HG03095 (cell line): ENCODE measurements around the gene CRADD.
"Not testable (repeated sequence)": the region's sequence is repeated elsewhere in the genome, so short reads cannot be mapped to it uniquely, and the experiment has no call there.

Experiments
- ATAC-seq: cut with Tn5 transposase; IDR thresholded peaks from one replicate; pipeline ENCODE4 v1.9.1; 2021; ENCODE audit warnings: moderate library complexity; ENCODE audit not compliant: unreplicated experiment

CRADD gene

GRCh38 chr12:93705237-93705636 lies 28.1 kb downstream of the CRADD start:
- no peak for ATAC-seq

GRCh38 chr12:93706387-93706786 lies 29.2 kb downstream of the CRADD start:
- no peak for ATAC-seq

GRCh38 chr12:93706824-93707223 lies 29.6 kb downstream of the CRADD start:
- no peak for ATAC-seq

GRCh38 chr12:93707836-93708235 lies 30.7 kb downstream of the CRADD start:
- no peak for ATAC-seq

- no peak for ATAC-seq
These were observed 31.8 kb downstream of the CRADD start for GRCh38 chr12:93708952-93709351.

GRCh38 chr12:93709386-93709785 lies 32.2 kb downstream of the CRADD start:
- no peak for ATAC-seq

GRCh38 chr12:93710574-93710926 lies 33.4 kb downstream of the CRADD start:
- no peak for ATAC-seq

- not testable (repeated sequence) for ATAC-seq
These were observed 34.3 kb downstream of the CRADD start for GRCh38 chr12:93711502-93711901.

- no peak for ATAC-seq
These were observed 35.0 kb downstream of the CRADD start for GRCh38 chr12:93712200-93712599.

- no peak for ATAC-seq
These were observed 35.9 kb downstream of the CRADD start for GRCh38 chr12:93713060-93713459.

- no peak for ATAC-seq
These were observed 36.6 kb downstream of the CRADD start for GRCh38 chr12:93713800-93714199.

GRCh38 chr12:93714382-93714781 lies 37.2 kb downstream of the CRADD start:
- no peak for ATAC-seq

- no peak for ATAC-seq
These were observed 42.5 kb downstream of the CRADD start for GRCh38 chr12:93719710-93720109.

GRCh38 chr12:93720559-93720958 lies 43.4 kb downstream of the CRADD start:
- no peak for ATAC-seq

- ATAC-seq, result no peak
These were observed 45.0 kb downstream of the CRADD start for GRCh38 chr12:93722179-93722578.

GRCh38 chr12:93722835-93723567 lies 45.8 kb downstream of the CRADD start:
- no peak for ATAC-seq

- ATAC-seq, result no peak
These were observed 46.4 kb downstream of the CRADD start for GRCh38 chr12:93723568-93723930.

- no peak for ATAC-seq
These were observed 48.4 kb downstream of the CRADD start for GRCh38 chr12:93725531-93725930.

GRCh38 chr12:93727195-93727811 lies 50.1 kb downstream of the CRADD start:
- no peak for ATAC-seq

- no peak for ATAC-seq
These were observed 50.7 kb downstream of the CRADD start for GRCh38 chr12:93727911-93728310.

- ATAC-seq, result no peak
These were observed 52.8 kb downstream of the CRADD start for GRCh38 chr12:93729934-93730333.

- no peak for ATAC-seq
These were observed 56.2 kb downstream of the CRADD start for GRCh38 chr12:93733358-93733757.

- ATAC-seq, result no peak
These were observed 56.8 kb downstream of the CRADD start for GRCh38 chr12:93733928-93734327.
